ENCODE measurements around the gene AMN1. TPM values are rescaled to one million over a fixed set of nuclear protein-coding genes. Genes with fewer than 3 reads are reported as not detected.

Gene AMN1
- total and polyA plus RNA-seq, 2 of the 13 experiments (the other 11 are each of a cell fraction or from before 2014, with no cell fraction given): 7.5 to 26.5 TPM

DNA sequence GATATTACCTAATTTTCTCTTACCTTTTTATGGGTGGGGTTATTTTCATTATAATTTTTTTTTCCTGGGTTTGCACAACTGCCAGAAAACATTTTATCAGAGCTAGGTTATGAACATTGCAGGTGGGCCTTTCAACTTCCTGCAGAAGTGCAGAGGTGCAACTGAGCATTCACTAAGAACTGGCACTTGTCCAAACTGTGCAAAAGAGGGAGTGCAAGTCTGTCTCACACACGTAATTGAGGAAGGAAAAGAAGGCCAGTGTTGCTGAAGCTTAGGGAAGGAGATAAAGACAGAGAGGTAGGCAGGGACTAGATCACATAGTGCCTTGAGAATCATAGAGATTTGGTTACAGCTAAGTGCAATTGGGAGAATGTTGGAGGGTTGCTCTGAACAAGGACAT lies 14.1 kb upstream of the AMN1 start:
- no peak overlapping the region for H3K9ac ChIP-seq (ENCODE audit: insufficient read depth, low read depth, low read length)
- POLR2A ChIA-PET: no interaction called here

DNA sequence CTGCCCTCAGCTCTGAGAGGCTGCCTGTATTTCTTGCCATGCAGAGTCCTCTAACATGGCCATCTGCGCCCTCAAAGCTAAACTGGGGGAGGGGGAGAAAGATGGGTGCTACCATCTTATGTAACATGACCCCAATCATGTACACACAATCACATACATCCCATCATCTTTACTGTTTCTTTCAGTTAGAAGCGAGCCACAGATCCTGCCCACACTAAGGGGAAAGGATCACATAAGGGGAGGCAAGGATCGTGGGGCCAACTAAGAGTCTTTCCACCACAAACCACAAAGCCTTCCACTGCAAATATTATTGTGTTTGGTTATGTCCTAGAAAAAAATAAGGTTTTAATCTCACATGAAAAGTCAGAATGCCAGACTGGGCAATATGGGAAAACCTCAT lies 11.8 kb upstream of the AMN1 start:
- WGBS (ENCODE audit: low lambda C conversion rate): 63% methylated on average over 3 of the region's 3 CpGs
- intact Hi-C loops (cut with micrococcal nuclease; ENCODE audit: unreplicated experiment): no loop called here
- Histone ChIP-seq H2AFZ (ENCODE audit: low read length) (no peak overlapping the region), H3K27ac (ENCODE audit: extremely low read length, insufficient read depth, low read length) (no peak overlapping the region), H4K20me1 (ENCODE audit: insufficient read depth, low read length) (no peaks in the 10 kb centered on the region), H3K4me2 (ENCODE audit: low read depth, low read length) (no peak overlapping the region), H3K79me2 (ENCODE audit: insufficient read depth, low read length) (no peaks in the 10 kb centered on the region), H3K27me3 (ENCODE audit: control insufficient read depth in 1 of 2, insufficient read depth in 2 of 2, low read length in 2 of 2) (no peaks in the 10 kb centered on the region), H3K9me3 (ENCODE audit: low read length) (no peaks in the 10 kb centered on the region), H3K36me3 (replicated peaks in 1 of 2; ENCODE audit: control insufficient read depth in 1 of 2, insufficient read depth in 2 of 2, low read length in 2 of 2) (no peaks in the 10 kb centered on the region), H3K4me3 (replicated peaks in 1 of 3; ENCODE audit: insufficient read depth in 1 of 3, low read depth in 2 of 3, low read length in 3 of 3) (no peak overlapping the region), H3K9ac (ENCODE audit: insufficient read depth, low read depth, low read length) (no peak overlapping the region), H3K4me1 (ENCODE audit: insufficient read depth, low read length) (no peaks in the 10 kb centered on the region)
- no TSS peak for BruUV-seq (replicated peaks)
- in situ Hi-C loops (cut with HindIII; ENCODE audit: extremely low pct_ligation_motif_present, low pct_unique_long_range_greater_than_20kb): no loop called here
- ATAC-seq (no peak), FAIRE-seq (no peak), DNase-seq (ENCODE audit: low spot score) (no peak)
- ChIA-PET POLR2A (no interaction called here), CTCF (ENCODE audit: low intra/inter-chr PET ratio, low total read pairs) (no interaction called here)
- no peak for TF ChIP-seq HOMEZ (CRISPR knock-in tag; IDR thresholded peaks at IDR 0.05; ENCODE audit: low read depth)
- TF ChIP-seq CERS6 (CRISPR knock-in tag; IDR thresholded peaks at IDR 0.05): no peak
- TF ChIP-seq GRHL1 (CRISPR knock-in tag; conservative IDR thresholded peaks at IDR 0.05): no peak
- no peak for TF ChIP-seq REPIN1 (CRISPR knock-in tag; IDR thresholded peaks at IDR 0.05; ENCODE audit: borderline replicate concordance, low read depth)
- TF ChIP-seq TBP (CRISPR knock-in tag; IDR thresholded peaks at IDR 0.05): no peak
- TF ChIP-seq RXRB (CRISPR knock-in tag; IDR thresholded peaks at IDR 0.05; ENCODE audit: borderline replicate concordance): no peak
- TF ChIP-seq MTF1 (CRISPR knock-in tag; IDR thresholded peaks at IDR 0.05): no peak
- no peak for TF ChIP-seq RARA (CRISPR knock-in tag; IDR thresholded peaks at IDR 0.05)
- TF ChIP-seq ZNF331 (CRISPR knock-in tag; IDR thresholded peaks at IDR 0.05): no peak
- TF ChIP-seq SRSF9 (IDR thresholded peaks at IDR 0.05; ENCODE audit: borderline replicate concordance, insufficient read depth, low read depth, low read length, poor library complexity, severe bottlenecking): no peak
- no peak for TF ChIP-seq XBP1 (CRISPR knock-in tag; IDR thresholded peaks at IDR 0.05)

More for the DNA sequence above, 14.1 kb upstream of the AMN1 start:
- CTCF ChIA-PET (ENCODE audit: low intra/inter-chr PET ratio, low total read pairs): no interaction called here
- ATAC-seq (no peak), DNase-seq (ENCODE audit: low spot score) (no peak), FAIRE-seq (no peak)
- no peak overlapping the region for H3K4me2 ChIP-seq (ENCODE audit: low read depth, low read length)
- H3K4me3 ChIP-seq (replicated peaks in 1 of 3; ENCODE audit: insufficient read depth in 1 of 3, low read depth in 2 of 3, low read length in 3 of 3): no peak overlapping the region
- no peaks in the 10 kb centered on the region for H3K79me2 ChIP-seq (ENCODE audit: insufficient read depth, low read length)
- no peaks in the 10 kb centered on the region for H3K9me3 ChIP-seq (ENCODE audit: low read length)
- no peaks in the 10 kb centered on the region for H4K20me1 ChIP-seq (ENCODE audit: insufficient read depth, low read length)
- intact Hi-C loops (cut with micrococcal nuclease; ENCODE audit: unreplicated experiment) (no loop called here), in situ Hi-C loops (cut with HindIII; ENCODE audit: extremely low pct_ligation_motif_present, low pct_unique_long_range_greater_than_20kb) (no loop called here)
- no peaks in the 10 kb centered on the region for H3K27me3 ChIP-seq (ENCODE audit: control insufficient read depth in 1 of 2, insufficient read depth in 2 of 2, low read length in 2 of 2)
- WGBS (ENCODE audit: low lambda C conversion rate): 34% methylated on average over 1 of the region's 1 CpG
- no peak overlapping the region for H3K27ac ChIP-seq (ENCODE audit: extremely low read length, insufficient read depth, low read length)
- H3K36me3 ChIP-seq (replicated peaks in 1 of 2; ENCODE audit: control insufficient read depth in 1 of 2, insufficient read depth in 2 of 2, low read length in 2 of 2): no peaks in the 10 kb centered on the region
- no peak for TF ChIP-seq ZC3H4 (CRISPR knock-in tag; IDR thresholded peaks at IDR 0.05; ENCODE audit: borderline replicate concordance)
- TF ChIP-seq ZNF292 (CRISPR knock-in tag; IDR thresholded peaks at IDR 0.05; ENCODE audit: borderline replicate concordance, low read depth): no peak
- no peak for TF ChIP-seq TRIM24 (CRISPR knock-in tag; IDR thresholded peaks at IDR 0.05)
- no peak for TF ChIP-seq ZNF354B (CRISPR knock-in tag; IDR thresholded peaks at IDR 0.05)
- no peak for TF ChIP-seq TBX2 (CRISPR knock-in tag; IDR thresholded peaks at IDR 0.05; ENCODE audit: borderline replicate concordance)
- TF ChIP-seq, protein P1, sequence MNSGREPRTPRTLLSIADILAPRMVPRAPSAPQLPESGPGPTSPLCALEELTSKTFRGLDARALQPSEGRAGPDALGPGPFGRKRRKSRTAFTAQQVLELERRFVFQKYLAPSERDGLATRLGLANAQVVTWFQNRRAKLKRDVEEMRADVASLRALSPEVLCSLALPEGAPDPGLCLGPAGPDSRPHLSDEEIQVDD (CRISPR knock-in tag; IDR thresholded peaks at IDR 0.05; ENCODE audit: borderline replicate concordance): no peak
- no peak overlapping the region for H2AFZ ChIP-seq (ENCODE audit: low read length)
- BruUV-seq (replicated peaks): no TSS peak
- peaks cover 16% of the 10 kb centered on the region for H3K4me1 ChIP-seq (ENCODE audit: insufficient read depth, low read length)

All from HepG2 (cell line).